Small intestine (tissue), 7 donors: ENCODE data around the gene TBX15. TPM values are rescaled to one million over a fixed set of nuclear protein-coding genes. Genes with fewer than 3 reads are reported as not detected.
A peak's percentile ranks its signal among the peaks of the same experiment; 100 is the strongest.

ENCODE experiments used
- DNase-seq, 2 donors: peaks; one replicate each; pipeline versions ENCODE4 v3.0.0 to v3.0.0-alpha.2; 2013
- FAIRE-seq: peaks from 2 replicates; lab custom pipeline; 2012; peaks lifted over from hg19 to GRCh38; lab: Jason Lieb, UNC
- H3K27ac ChIP-seq, 3 donors: one replicate each; pipeline ENCODE4 v1.5.1; 2013; ENCODE audit warnings: low read length in 2 of 3, mild to moderate bottlenecking in 2 of 3, control low read depth in 1 of 3, inconsistent platforms in 1 of 3, low read depth in 1 of 3, moderate library complexity in 1 of 3
- H3K27me3 ChIP-seq, 3 donors: one replicate each; pipeline ENCODE4 v1.6.1; 2013; ENCODE audit warnings: low read length in 3 of 3, inconsistent platforms in 1 of 3; ENCODE audit not compliant: control insufficient read depth in 3 of 3, insufficient read depth in 3 of 3
- H3K36me3 ChIP-seq, 3 donors: one replicate each; pipeline ENCODE4 v1.6.1; 2013; ENCODE audit warnings: low read length in 3 of 3, inconsistent platforms in 1 of 3, low read depth in 1 of 3, mild to moderate bottlenecking in 1 of 3, moderate library complexity in 1 of 3; ENCODE audit not compliant: control insufficient read depth in 3 of 3, insufficient read depth in 2 of 3
- H3K4me1 ChIP-seq, 3 donors: one replicate each; pipeline ENCODE4 v1.6.1; 2013; ENCODE audit warnings: low read length in 2 of 3, inconsistent platforms in 1 of 3, low read depth in 1 of 3, mild to moderate bottlenecking in 1 of 3, moderate library complexity in 1 of 3; ENCODE audit not compliant: control insufficient read depth in 3 of 3, insufficient read depth in 2 of 3
- H3K4me3 ChIP-seq, 3 donors: one replicate each; pipeline ENCODE4 v1.5.1; 2013; ENCODE audit warnings: low read length in 3 of 3, control low read depth in 1 of 3, inconsistent platforms in 1 of 3, low read depth in 1 of 3, mild to moderate bottlenecking in 1 of 3, moderate library complexity in 1 of 3
- H3K9me3 ChIP-seq, 2 donors: one replicate each; pipeline ENCODE4 v1.6.1; 2013; ENCODE audit warnings: low read depth in 1 of 2, low read length in 1 of 2; ENCODE audit not compliant: control insufficient read depth in 2 of 2, insufficient read depth in 1 of 2
- WGBS, 3 donors: extraction: QIAGEN DNeasy Blood & Tissue Kit; methylation state at CpG; one replicate each; pipeline ENCODE4 v1.1.7; 2013; 5-methylcytosine and 5-hydroxymethylcytosine counted together
- polyA plus RNA-seq, 4 donors: library from polyadenylated mRNA; stranded (reverse) in 3 of 4; unstranded in 1 of 4; fragments of 200-250 nt in 3 of 4; fragments of 120-200 nt in 1 of 4; gene quantifications; one replicate each; pipeline versions ENCODE4 v1.2.1 to v1.2.3, GENCODE V29; 2013
- donor health status: healthy with polysubstance abuse.
- donor health status: control.
- donor health status: control.
- donor health status: Bipolar disorder and iron deficiency.
- donor health status: healthy.

The TBX15 gene
- polyA plus RNA-seq, 4 donors = 0.09 to 0.18 TPM; not detected in 2

DNA sequence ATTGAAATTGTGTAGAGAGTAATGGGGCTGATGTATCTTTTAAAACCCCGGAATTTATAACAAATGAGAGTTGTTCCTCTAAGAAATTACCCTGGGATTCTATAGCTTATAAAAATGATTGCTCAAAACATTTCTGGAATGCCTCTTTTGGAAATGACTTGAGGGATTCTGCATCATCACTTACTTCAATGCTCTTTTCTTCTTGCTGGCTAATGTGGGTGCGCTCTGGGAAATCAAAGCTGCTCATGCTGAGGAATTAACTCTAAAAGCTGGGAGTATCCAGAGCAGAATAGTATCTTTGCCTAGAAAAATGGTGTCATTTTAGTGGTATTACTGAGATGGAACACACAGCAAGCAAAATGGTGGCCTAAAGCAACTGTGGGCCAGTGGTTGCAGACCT lies 23.0 kb upstream of the TBX15 start:
- Histone ChIP-seq H3K27ac (no peak overlapping the region), H3K9me3 (no peaks in the 10 kb centered on the region), H3K36me3 (no peaks in the 10 kb centered on the region), H3K4me3 (no peak overlapping the region), H3K4me1 (peaks cover 0 to 6% (median 2%) of the 10 kb centered on the region in 3 donors), H3K27me3 (peaks cover 10 to 35% (median 24%) of the 10 kb centered on the region in 3 donors)
- WGBS, 3 donors = 91 to 97% (median 93%) methylated on average over 2 of the region's 2 CpGs
- FAIRE-seq (no peak), DNase-seq (no peak)

DNA sequence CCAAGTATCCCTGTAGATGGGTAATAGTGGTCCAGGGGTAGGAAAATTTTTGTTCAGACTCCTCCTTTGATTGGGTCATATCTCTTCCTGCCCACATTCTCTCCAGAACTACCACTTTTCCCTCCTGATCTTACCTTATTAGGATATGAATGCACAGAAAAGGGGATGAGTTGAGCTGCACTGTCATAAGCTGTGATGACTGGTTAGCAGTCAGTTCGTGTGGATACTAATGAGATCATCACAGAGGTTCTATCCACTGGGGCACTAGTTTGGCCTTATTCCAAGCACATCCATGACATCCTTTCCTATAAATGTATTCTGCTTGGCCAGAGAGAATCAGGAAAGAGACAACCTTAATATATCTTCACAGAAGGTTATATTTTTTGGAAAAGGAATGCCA lies 22.1 kb upstream of the TBX15 start:
- Histone ChIP-seq H3K27me3 (peaks cover 10 to 42% (median 30%) of the 10 kb centered on the region in 3 donors), H3K4me1 (peaks cover 0 to 6% (median 2%) of the 10 kb centered on the region in 3 donors), H3K9me3 (peaks cover 0 to 2% of the 10 kb centered on the region in 2 donors), H3K27ac (no peak overlapping the region), H3K4me3 (no peak overlapping the region), H3K36me3 (no peaks in the 10 kb centered on the region)
- DNase-seq (no peak), FAIRE-seq (no peak)
- 46 to 64% (median 61%) methylated on average over 1 of the region's 1 CpG for WGBS, 3 donors

DNA sequence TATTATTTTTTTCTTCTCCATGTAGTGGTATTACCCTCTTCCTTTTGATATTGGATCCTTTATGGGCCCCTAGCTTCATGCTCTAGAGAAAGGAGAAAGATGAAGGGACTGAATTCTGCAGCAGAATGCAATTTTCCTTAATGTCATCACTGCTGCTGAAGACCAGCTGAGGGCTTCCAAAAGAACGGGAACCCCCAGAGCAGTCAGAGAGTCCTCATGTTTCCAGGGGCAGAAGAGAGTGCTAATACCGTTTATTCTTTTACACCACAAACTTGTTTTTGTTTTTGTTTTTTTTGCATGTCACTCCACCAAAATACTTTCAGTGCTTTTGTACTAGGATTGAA lies 21.1 kb upstream of the TBX15 start:
- peaks cover 0 to 6% (median 2%) of the 10 kb centered on the region in 3 donors for H3K4me1 ChIP-seq
- no peaks in the 10 kb centered on the region for H3K36me3 ChIP-seq
- H3K27me3 ChIP-seq = peaks cover 10 to 50% (median 34%) of the 10 kb centered on the region in 3 donors
- FAIRE-seq = no peak
- DNase-seq = no peak
- peaks cover 0 to 2% of the 10 kb centered on the region in 2 donors for H3K9me3 ChIP-seq
- no peak overlapping the region for H3K27ac ChIP-seq
- 16 to 42% (median 20%) methylated on average over 2 of the region's 2 CpGs for WGBS, 3 donors
- H3K4me3 ChIP-seq = no peak overlapping the region

GRCh38 chr1:119008483-119009311 lies 20.6 kb upstream of the TBX15 start:
- no peak overlapping the region for H3K27ac ChIP-seq
- WGBS, 3 donors = 5 to 11% (median 10%) methylated on average over 22 of the region's 22 CpGs
- H3K4me3 ChIP-seq = peak overlapping the region in 1 of 3 donors; percentile 19
- DNase-seq = peak; percentile 56 to 73
- peaks cover 10 to 56% (median 38%) of the 10 kb centered on the region in 3 donors for H3K27me3 ChIP-seq
- H3K4me1 ChIP-seq = peaks cover 0 to 6% (median 2%) of the 10 kb centered on the region in 3 donors
- H3K36me3 ChIP-seq = no peaks in the 10 kb centered on the region
- FAIRE-seq = no peak
- H3K9me3 ChIP-seq = peaks cover 0 to 2% of the 10 kb centered on the region in 2 donors

DNA sequence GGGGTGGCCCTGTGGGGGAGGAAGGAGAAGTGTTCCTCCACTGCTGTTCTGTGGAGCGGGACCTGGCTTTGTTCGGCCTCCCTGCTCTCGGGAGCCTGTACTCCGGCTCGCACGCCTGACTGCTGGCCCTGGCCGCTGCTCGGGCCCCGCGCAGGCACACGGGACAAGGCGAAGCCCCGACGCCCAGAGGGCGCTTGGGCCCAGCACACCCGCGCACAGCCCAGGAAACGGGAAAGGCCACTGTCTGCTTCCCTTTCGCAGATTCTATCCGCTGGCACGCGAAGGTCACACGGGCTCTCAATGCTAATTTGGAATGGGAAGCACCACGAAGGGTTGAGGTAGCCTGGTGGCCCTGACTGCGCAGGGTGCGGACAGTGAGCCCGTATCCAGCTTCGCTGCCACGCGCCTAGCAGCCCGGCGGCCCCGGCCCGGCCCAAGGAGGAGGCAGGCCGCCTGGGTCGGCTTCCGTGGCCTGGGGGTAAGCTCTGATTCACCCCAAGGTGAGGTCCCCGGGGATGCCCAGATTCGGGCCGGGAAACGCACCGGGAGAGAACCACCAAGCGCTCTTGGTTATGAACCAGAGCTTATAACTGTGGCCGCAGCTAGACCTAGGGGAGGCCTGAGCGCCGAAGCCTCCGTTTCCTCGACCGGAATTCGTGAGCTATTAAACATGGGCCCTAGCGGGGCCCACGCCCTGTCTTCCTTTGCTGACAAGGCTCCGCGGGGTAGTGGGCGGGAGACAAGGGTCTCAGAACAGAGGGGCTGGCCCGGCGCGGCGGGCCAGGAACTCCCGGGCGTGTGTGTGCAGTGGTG lies 19.7 kb upstream of the TBX15 start:
- peaks cover 0 to 5% of the 10 kb centered on the region in 2 donors for H3K9me3 ChIP-seq
- peaks cover 10 to 64% (median 46%) of the 10 kb centered on the region in 3 donors for H3K27me3 ChIP-seq
- peaks cover 0 to 6% (median 2%) of the 10 kb centered on the region in 3 donors for H3K4me1 ChIP-seq
- peak in 1 of 2 donors; percentile 41 for DNase-seq
- 4 to 7% (median 5%) methylated on average over 58 to 61 of the region's 61 CpGs for WGBS, 3 donors
- H3K36me3 ChIP-seq = no peaks in the 10 kb centered on the region
- no peak overlapping the region for H3K27ac ChIP-seq
- H3K4me3 ChIP-seq = peak overlapping the region in 1 of 3 donors; percentile 19
- FAIRE-seq = no peak

DNA sequence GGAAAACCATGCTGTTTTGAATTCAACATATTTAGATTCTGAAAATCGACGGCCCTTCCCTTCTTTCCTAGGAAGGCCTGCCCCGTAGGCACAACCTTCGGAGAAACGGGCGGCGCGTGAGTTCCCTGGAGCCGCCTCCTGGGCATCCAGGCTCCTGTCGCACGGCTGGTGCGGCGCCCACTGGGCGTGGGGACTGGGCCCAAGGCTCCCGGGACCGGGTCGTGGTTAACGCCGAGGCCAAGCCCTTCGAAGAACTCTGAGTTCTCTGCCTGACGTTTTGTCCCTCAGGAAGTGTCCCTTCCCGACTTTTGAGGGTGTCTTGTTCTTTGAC lies 19.2 kb upstream of the TBX15 start:
- peaks cover 10 to 70% (median 48%) of the 10 kb centered on the region in 3 donors for H3K27me3 ChIP-seq
- no peak overlapping the region for H3K27ac ChIP-seq
- no peak overlapping the region for H3K4me3 ChIP-seq
- H3K9me3 ChIP-seq = peaks cover 0 to 5% of the 10 kb centered on the region in 2 donors
- H3K4me1 ChIP-seq = peaks cover 0 to 6% (median 2%) of the 10 kb centered on the region in 3 donors
- WGBS, 3 donors = 3 to 11% (median 6%) methylated on average over 22 of the region's 22 CpGs
- DNase-seq (peak in 1 of 2 donors; percentile 34), FAIRE-seq (no peak)
- H3K36me3 ChIP-seq = no peaks in the 10 kb centered on the region

- DNase-seq = no peak
- Histone ChIP-seq H3K27me3 (peaks cover 10 to 76% (median 52%) of the 10 kb centered on the region in 3 donors), H3K9me3 (peaks cover 0 to 5% of the 10 kb centered on the region in 2 donors), H3K4me3 (no peak overlapping the region), H3K36me3 (no peaks in the 10 kb centered on the region), H3K27ac (no peak overlapping the region), H3K4me1 (peaks cover 0 to 6% (median 2%) of the 10 kb centered on the region in 3 donors)
- no peak for FAIRE-seq
- 3 to 6% (median 3%) methylated on average over 68 to 81 of the region's 81 CpGs for WGBS, 3 donors
Observed at GRCh38 chr1:119006406-119007279, 18.5 kb upstream of the TBX15 start.
